Mesendoderm (in vitro differentiated cells): Measurements from ENCODE around the gene GATA2.

Experiments
- DNase-seq: peaks from one replicate; pipeline ENCODE4 v3.0.0; 2013
- H2AK5ac ChIP-seq: 2 replicates; pipeline ENCODE4 v1.6.1; 2013; ENCODE audit warnings: low read length, inconsistent platforms
- H2BK120ac ChIP-seq: 2 replicates; pipeline ENCODE4 v1.6.1; 2013; ENCODE audit warnings: low read depth, mild to moderate bottlenecking, low read length, moderate library complexity, mixed read lengths
- H2BK15ac ChIP-seq: replicated peaks from 2 replicates; pipeline ENCODE4 v1.6.1; 2013; ENCODE audit warnings: low read depth, mild to moderate bottlenecking, moderate library complexity
- H2BK5ac ChIP-seq: 2 replicates; pipeline ENCODE4 v1.6.1; 2013; ENCODE audit warnings: low read length, inconsistent platforms
- H3K18ac ChIP-seq: 2 replicates; pipeline ENCODE4 v1.6.1; 2013; ENCODE audit warnings: mild to moderate bottlenecking, low read length, mixed read lengths
- H3K23ac ChIP-seq: one replicate; pipeline ENCODE4 v1.6.1; 2013; ENCODE audit warnings: low read length
- H3K27ac ChIP-seq: 2 replicates; pipeline ENCODE4 v1.5.1; 2013; ENCODE audit warnings: low read depth, mild to moderate bottlenecking, inconsistent platforms, low read length, moderate library complexity
- H3K27me3 ChIP-seq: 2 replicates; pipeline ENCODE4 v1.6.1; 2013; ENCODE audit warnings: low read length, control low read depth, mild to moderate bottlenecking, inconsistent platforms; ENCODE audit not compliant: insufficient read depth, poor library complexity
- H3K36me3 ChIP-seq: 2 replicates; pipeline ENCODE4 v1.6.1; 2013; ENCODE audit warnings: low read length, inconsistent platforms; ENCODE audit not compliant: control insufficient read depth, insufficient read depth
- H3K4ac ChIP-seq: one replicate; pipeline ENCODE4 v1.6.1; 2013; ENCODE audit warnings: low read depth, mild to moderate bottlenecking, low read length, moderate library complexity
- H3K4me1 ChIP-seq: 2 replicates; pipeline ENCODE4 v1.6.1; 2013; ENCODE audit warnings: low read depth, low read length, inconsistent platforms; ENCODE audit not compliant: control insufficient read depth
- H3K4me2 ChIP-seq: 2 replicates; pipeline ENCODE4 v1.6.1; 2013; ENCODE audit warnings: low read length
- H3K4me3 ChIP-seq: 2 replicates; pipeline ENCODE4 v1.5.1; 2013; ENCODE audit warnings: mild to moderate bottlenecking, low read length
- H3K56ac ChIP-seq: one replicate; pipeline ENCODE4 v1.6.1; 2013; ENCODE audit warnings: low read length
- H3K79me1 ChIP-seq: 2 replicates; pipeline ENCODE4 v1.6.1; 2013; ENCODE audit warnings: low read length, inconsistent platforms
- H3K79me2 ChIP-seq: 2 replicates; pipeline ENCODE4 v1.6.1; 2013; ENCODE audit warnings: mild to moderate bottlenecking, low read length; ENCODE audit not compliant: control insufficient read depth, insufficient read depth
- H3K9ac ChIP-seq: 2 replicates; pipeline ENCODE4 v1.6.1; 2013; ENCODE audit warnings: low read length, inconsistent platforms
- H4K5ac ChIP-seq: one replicate; pipeline ENCODE4 v1.6.1; 2013; ENCODE audit warnings: low read length
- H4K8ac ChIP-seq: one replicate; pipeline ENCODE4 v1.6.1; 2013; ENCODE audit warnings: low read depth, mild to moderate bottlenecking, control low read depth, low read length, moderate library complexity
- WGBS: extraction: QIAGEN DNeasy Blood & Tissue Kit; methylation state at CpG from one replicate; pipeline ENCODE4 v1.1.7; 2013; ENCODE audit warnings: low lambda C conversion rate, missing lambda C conversion rate; ENCODE audit not compliant: insufficient coverage; ENCODE audit errors: extremely low coverage; 5-methylcytosine and 5-hydroxymethylcytosine counted together

The GATA2 gene

DNA sequence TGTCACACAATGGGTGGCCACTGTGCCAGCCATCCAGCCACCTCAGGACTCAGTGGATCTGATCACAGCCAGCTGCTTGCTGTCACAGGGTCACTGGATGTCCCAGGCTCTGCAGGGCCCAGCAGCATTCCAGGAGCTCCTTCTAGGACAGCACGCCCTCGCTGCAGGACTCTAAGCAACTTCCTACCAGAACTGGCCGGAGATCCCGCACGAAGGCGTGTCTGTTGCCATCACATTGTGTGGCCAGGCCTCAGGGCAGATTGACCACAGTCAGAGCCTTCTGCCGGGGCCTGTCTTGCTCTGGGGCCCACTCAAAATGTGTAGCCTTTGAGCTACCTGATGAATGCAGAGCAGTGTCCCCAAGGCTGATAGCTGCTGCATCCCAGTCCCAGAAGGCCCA is 50.9 kb downstream of the GATA2 start:
- no peak overlapping the region for H2BK15ac ChIP-seq
- no peaks in the 10 kb centered on the region for H3K79me1 ChIP-seq
- DNase-seq: no peak
- no peak overlapping the region for H3K27ac ChIP-seq
- H3K4ac ChIP-seq: no peak overlapping the region
- H3K9ac ChIP-seq: no peak overlapping the region
- H3K36me3 ChIP-seq: no peaks in the 10 kb centered on the region
- H2BK5ac ChIP-seq: no peak overlapping the region
- H3K79me2 ChIP-seq: no peaks in the 10 kb centered on the region
- WGBS: no CpG with 5 or more reads among the region's 7 CpGs
- no peak overlapping the region for H3K4me2 ChIP-seq
- H3K18ac ChIP-seq: no peak overlapping the region
- no peak overlapping the region for H4K8ac ChIP-seq
- H2AK5ac ChIP-seq: no peak overlapping the region
- H3K27me3 ChIP-seq: no peaks in the 10 kb centered on the region
- no peak overlapping the region for H3K4me3 ChIP-seq
- no peak overlapping the region for H2BK120ac ChIP-seq
- no peak overlapping the region for H4K5ac ChIP-seq
- H3K56ac ChIP-seq: no peak overlapping the region
- H3K4me1 ChIP-seq: no peaks in the 10 kb centered on the region
- H3K23ac ChIP-seq: no peak overlapping the region

DNA sequence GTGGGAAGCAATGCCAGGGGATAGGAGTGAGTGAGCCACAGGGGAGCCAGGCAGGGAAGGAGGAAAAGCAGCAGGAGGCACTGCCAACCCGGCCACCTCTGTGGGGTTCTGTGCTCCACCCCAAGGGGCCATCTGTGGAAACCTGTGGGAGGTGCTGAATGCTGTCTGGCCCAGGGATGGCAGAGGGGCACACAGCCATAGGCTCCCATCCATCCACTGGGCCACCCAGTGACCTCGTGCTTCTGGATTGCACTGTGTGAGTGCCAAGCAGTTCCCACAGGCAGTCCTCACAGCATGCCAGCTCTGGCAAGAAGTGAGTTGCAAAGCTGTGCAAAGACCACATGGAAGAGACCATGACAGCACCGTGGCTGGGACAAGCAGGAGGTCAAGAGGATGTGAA is 53.8 kb downstream of the GATA2 start:
- no peaks in the 10 kb centered on the region for H3K79me2 ChIP-seq
- no peak overlapping the region for H2BK5ac ChIP-seq
- H3K36me3 ChIP-seq: no peaks in the 10 kb centered on the region
- H3K9ac ChIP-seq: no peak overlapping the region
- no peak overlapping the region for H3K18ac ChIP-seq
- no peaks in the 10 kb centered on the region for H3K79me1 ChIP-seq
- H3K4me2 ChIP-seq: no peak overlapping the region
- no peak overlapping the region for H3K56ac ChIP-seq
- H2AK5ac ChIP-seq: no peak overlapping the region
- no peak overlapping the region for H3K4me3 ChIP-seq
- no peak overlapping the region for H3K27ac ChIP-seq
- no peak overlapping the region for H4K8ac ChIP-seq
- no peak overlapping the region for H4K5ac ChIP-seq
- no peaks in the 10 kb centered on the region for H3K4me1 ChIP-seq
- H3K27me3 ChIP-seq: no peaks in the 10 kb centered on the region
- H3K23ac ChIP-seq: no peak overlapping the region
- no peak overlapping the region for H2BK15ac ChIP-seq
- H2BK120ac ChIP-seq: no peak overlapping the region
- no peak for DNase-seq
- no peak overlapping the region for H3K4ac ChIP-seq
- no CpG with 5 or more reads among the region's 3 CpGs for WGBS

DNA sequence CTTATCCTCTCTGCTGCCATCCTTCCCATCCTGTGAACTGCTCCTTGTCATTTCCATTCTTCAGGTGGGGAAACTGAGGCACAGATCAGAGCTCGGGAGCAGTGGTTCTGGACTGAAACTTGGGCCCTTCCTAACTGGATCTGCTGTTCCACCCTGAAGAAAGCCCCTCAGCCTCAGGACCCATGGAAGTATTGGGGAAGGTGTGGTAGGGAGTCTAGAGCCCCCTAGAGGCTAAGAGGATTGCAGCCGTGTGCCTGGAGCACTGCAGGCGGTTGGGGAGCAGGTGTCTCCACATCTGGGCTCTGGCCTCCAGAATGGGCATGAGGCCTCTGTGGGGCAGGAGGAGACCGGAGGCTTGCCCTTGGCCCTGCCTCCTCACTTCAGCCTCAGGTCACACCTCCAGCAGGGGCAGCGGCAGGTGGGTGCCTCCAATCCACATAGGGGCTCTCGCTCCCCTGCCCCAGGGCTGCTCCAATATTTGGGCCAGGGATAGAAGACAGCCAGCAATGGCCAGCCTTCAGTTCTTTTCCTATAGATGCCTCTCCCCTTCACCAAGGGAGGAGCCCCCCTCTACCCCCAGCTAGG is 54.4 kb downstream of the GATA2 start:
- Histone ChIP-seq H3K4me1 (no peaks in the 10 kb centered on the region), H3K4me2 (no peak overlapping the region), H3K4ac (no peak overlapping the region), H3K18ac (no peak overlapping the region), H4K8ac (no peak overlapping the region), H3K27me3 (no peaks in the 10 kb centered on the region), H2AK5ac (no peak overlapping the region), H3K36me3 (no peaks in the 10 kb centered on the region), H2BK5ac (no peak overlapping the region), H2BK120ac (no peak overlapping the region), H3K9ac (no peak overlapping the region), H3K27ac (no peak overlapping the region), H3K56ac (no peak overlapping the region), H4K5ac (no peak overlapping the region), H3K23ac (no peak overlapping the region), H2BK15ac (no peak overlapping the region), H3K4me3 (no peak overlapping the region), H3K79me2 (no peaks in the 10 kb centered on the region), H3K79me1 (no peaks in the 10 kb centered on the region)
- no CpG with 5 or more reads among the region's 6 CpGs for WGBS
- DNase-seq: no peak

DNA sequence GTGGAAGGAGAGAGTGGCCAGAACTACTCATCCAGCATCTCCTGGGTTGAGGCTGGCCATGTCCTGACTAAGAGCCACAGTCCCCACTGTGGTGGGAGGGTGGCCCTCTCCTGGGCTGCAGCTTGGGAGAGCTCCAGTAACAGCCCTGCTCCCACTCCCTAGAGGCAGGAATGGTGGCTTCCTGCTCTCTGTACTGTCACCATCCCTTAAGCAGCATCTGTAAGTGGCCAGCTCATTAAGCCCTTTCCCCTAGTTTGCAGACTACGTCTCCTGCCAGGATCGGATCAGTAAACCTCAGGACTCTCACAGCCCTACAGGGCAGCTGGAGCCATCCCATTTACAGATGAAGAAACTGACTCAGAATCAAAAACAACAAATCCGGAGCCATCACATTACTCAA is 56.8 kb downstream of the GATA2 start:
- Histone ChIP-seq H3K4ac (no peak overlapping the region), H3K23ac (no peak overlapping the region), H3K79me2 (no peaks in the 10 kb centered on the region), H3K9ac (no peak overlapping the region), H2BK5ac (no peak overlapping the region), H3K4me2 (no peak overlapping the region), H3K27ac (no peak overlapping the region), H2BK120ac (no peak overlapping the region), H2BK15ac (no peak overlapping the region), H3K79me1 (no peaks in the 10 kb centered on the region), H3K18ac (no peak overlapping the region), H3K36me3 (no peaks in the 10 kb centered on the region), H4K8ac (no peak overlapping the region), H3K27me3 (peaks cover 8% of the 10 kb centered on the region), H3K4me3 (no peak overlapping the region), H3K4me1 (no peaks in the 10 kb centered on the region), H4K5ac (no peak overlapping the region), H3K56ac (no peak overlapping the region), H2AK5ac (no peak overlapping the region)
- no peak for DNase-seq
- WGBS: no CpG with 5 or more reads among the region's 3 CpGs

DNA sequence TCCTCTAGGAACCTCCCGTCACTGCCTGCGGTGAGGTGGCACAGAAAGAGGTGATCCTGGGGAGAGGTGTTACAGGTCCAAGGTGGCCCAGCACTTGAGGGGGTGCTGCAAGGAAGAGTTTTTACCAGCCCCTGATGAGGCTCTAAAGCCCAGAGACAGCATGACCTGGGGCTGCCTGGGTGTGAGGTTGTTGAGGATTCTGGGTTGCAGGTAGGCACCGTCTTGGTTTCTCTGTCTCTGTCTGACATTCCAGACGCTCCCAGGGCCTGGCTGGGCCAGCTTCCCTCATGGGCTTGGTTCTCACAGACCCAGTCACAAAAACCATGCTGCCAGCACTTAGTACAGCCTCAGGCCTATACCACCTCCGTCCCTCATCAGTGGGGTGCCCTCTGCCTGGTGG is 57.4 kb downstream of the GATA2 start:
- WGBS: no CpG with 5 or more reads among the region's 5 CpGs
- Histone ChIP-seq H3K23ac (no peak overlapping the region), H3K79me2 (no peaks in the 10 kb centered on the region), H3K56ac (no peak overlapping the region), H2BK15ac (no peak overlapping the region), H3K4me2 (no peak overlapping the region), H2BK120ac (no peak overlapping the region), H3K4me1 (no peaks in the 10 kb centered on the region), H3K36me3 (no peaks in the 10 kb centered on the region), H3K27ac (no peak overlapping the region), H3K9ac (no peak overlapping the region), H2AK5ac (no peak overlapping the region), H3K27me3 (peaks cover 8% of the 10 kb centered on the region), H3K4me3 (no peak overlapping the region), H3K79me1 (no peaks in the 10 kb centered on the region), H4K8ac (no peak overlapping the region), H4K5ac (no peak overlapping the region), H2BK5ac (no peak overlapping the region), H3K18ac (no peak overlapping the region), H3K4ac (no peak overlapping the region)
- no peak for DNase-seq

DNA sequence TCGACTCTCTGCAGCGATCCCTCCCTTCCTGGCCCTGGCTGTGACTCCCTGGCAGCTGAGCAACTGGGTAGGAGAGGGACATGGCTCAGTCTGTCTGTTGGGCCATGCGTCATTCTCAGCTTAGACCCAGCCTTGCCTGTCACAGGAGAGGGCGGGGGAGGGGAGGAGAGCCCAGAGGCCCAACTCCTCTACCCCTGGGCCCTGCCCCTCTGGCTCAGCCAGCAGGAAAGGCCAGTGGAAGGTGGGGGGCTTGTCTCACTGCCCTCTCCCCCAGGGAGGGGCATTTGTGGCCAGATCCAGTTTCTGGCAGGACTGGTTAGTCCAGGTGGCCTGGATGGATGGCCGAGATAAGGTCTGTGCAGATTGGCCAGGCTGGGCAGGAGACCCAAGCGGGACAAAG is 57.9 kb downstream of the GATA2 start:
- Histone ChIP-seq H3K9ac (no peak overlapping the region), H3K79me1 (no peaks in the 10 kb centered on the region), H3K4me2 (no peak overlapping the region), H3K36me3 (no peaks in the 10 kb centered on the region), H2BK5ac (no peak overlapping the region), H2BK120ac (no peak overlapping the region), H2AK5ac (no peak overlapping the region), H3K4ac (no peak overlapping the region), H3K4me1 (no peaks in the 10 kb centered on the region), H4K8ac (no peak overlapping the region), H3K27ac (no peak overlapping the region), H4K5ac (no peak overlapping the region), H3K27me3 (peaks cover 8% of the 10 kb centered on the region), H3K23ac (no peak overlapping the region), H3K56ac (no peak overlapping the region), H3K79me2 (no peaks in the 10 kb centered on the region), H2BK15ac (no peak overlapping the region), H3K18ac (no peak overlapping the region), H3K4me3 (no peak overlapping the region)
- WGBS: no CpG with 5 or more reads among the region's 6 CpGs
- peak; percentile 73 for DNase-seq
